GM18873 (cell line): ENCODE measurements around the gene ECT2.
A peak's percentile ranks its signal among the peaks of the same experiment; 100 is the strongest.
"Not testable (repeated sequence)": the region's sequence is repeated elsewhere in the genome, so short reads cannot be mapped to it uniquely, and the experiment has no call there.

ENCODE experiments used
- ATAC-seq: cut with Tn5 transposase; IDR thresholded peaks from one replicate; pipeline ENCODE4 v1.9.1; 2021; ENCODE audit warnings: mild to moderate bottlenecking, moderate library complexity, moderate number of reproducible peaks; ENCODE audit not compliant: unreplicated experiment, low FRiP score

ECT2 gene

GRCh38 chr3:172750368-172751174 is at the start of gene ECT2:
Gene ECT2 (plus strand): TSS chr3:172750726. CDS start chr3:172754531, 3,805 bp downstream.
- ATAC-seq = peak; percentile 98

GRCh38 chr3:172700936-172701455 is 49.5 kb upstream of the ECT2 start:
- ATAC-seq = no peak

DNA sequence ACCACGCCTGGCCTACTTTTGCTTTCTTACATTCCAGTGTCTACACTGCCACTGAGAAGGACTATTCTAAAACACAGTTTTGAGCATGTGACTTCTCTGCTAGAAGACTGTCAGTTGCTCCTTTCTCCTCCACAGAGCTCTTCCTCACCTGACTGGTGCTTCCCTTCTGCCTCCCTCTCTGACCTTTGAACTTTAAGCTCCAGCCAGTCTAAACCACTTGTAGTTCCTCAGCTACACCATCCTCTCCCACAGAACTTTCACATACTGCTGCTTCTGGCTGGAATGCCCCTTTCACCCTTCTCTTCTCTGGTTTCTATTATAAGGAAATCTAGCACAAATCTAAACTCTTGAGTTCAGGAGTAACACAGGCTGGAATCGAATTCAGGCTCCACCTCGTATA is 48.8 kb upstream of the ECT2 start:
- no peak for ATAC-seq

GRCh38 chr3:172702256-172702655 is 48.3 kb upstream of the ECT2 start:
- no peak for ATAC-seq

DNA sequence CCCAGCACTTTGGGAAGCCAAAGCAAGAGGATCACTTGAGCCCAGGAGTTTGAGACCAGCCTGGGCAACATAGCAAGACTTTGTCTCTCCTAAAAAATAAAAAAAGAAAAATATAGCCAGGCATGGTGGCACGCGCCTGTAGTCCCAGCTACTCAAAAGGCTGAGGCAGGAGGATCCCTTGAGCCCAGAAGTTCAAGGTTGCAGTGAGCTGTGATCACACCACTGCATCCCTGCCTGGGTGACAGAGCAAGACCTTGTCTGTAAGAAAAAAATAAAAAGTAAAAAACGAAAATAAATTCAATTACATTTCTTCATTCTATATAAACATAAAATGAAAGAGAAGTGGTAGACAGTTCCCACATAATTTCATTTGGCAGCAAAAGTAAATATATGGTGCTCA is 47.8 kb upstream of the ECT2 start:
- ATAC-seq = not testable (repeated sequence)

- ATAC-seq = no peak
Measured at GRCh38 chr3:172704001-172704400, 46.5 kb upstream of the ECT2 start.

DNA sequence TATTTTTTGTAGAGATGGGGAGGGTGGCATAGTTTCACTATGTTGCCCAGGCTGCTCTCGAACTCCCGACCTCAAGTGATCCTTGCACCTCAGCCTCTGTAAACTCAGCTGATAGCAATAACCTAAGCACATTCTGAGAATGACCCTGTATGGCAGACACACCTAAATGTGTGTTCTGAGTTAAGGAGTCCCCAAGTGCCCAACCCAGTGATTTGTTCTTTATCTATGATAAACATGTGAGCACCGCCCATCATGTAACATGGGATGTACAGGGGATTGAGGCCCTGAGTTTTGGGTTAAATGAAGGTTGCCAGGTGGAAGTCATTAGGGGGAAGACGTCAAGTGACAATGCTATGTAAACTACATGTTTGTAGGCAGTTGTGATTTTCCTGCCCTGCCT is 45.4 kb upstream of the ECT2 start:
- no peak for ATAC-seq

- no peak for ATAC-seq
Measured at GRCh38 chr3:172707030-172707429, 43.5 kb upstream of the ECT2 start.

- ATAC-seq = no peak
Measured at GRCh38 chr3:172707967-172708366, 42.6 kb upstream of the ECT2 start.

- ATAC-seq = no peak
Measured at GRCh38 chr3:172708921-172709773, 41.4 kb upstream of the ECT2 start.

- no peak for ATAC-seq
Measured at GRCh38 chr3:172709774-172710663, 40.5 kb upstream of the ECT2 start.

- ATAC-seq = peak; percentile 100
Measured at GRCh38 chr3:172710664-172711453, 39.7 kb upstream of the ECT2 start, which contains the start of gene NCEH1. Gene NCEH1 (minus strand): TSS chr3:172711067. CDS start chr3:172710984, 83 bp downstream.

DNA sequence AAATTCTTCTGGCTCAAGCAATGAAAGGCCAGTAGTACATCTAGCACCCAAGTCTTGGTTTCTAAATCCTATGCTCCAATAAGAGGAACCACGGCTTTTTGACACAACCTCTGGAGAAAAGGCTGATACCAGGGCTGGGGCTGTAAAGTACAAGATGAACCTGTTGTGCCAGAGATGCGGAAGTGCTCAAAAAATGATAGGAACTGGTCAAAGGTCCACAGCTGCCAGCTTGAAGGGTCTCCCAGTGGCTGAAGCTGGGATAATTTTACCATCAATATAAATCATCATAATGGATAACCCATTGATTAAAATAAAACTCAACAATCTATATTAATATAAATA is 39.1 kb upstream of the ECT2 start:
- no peak for ATAC-seq

GRCh38 chr3:172713316-172713715 is 37.2 kb upstream of the ECT2 start:
- ATAC-seq = no peak

DNA sequence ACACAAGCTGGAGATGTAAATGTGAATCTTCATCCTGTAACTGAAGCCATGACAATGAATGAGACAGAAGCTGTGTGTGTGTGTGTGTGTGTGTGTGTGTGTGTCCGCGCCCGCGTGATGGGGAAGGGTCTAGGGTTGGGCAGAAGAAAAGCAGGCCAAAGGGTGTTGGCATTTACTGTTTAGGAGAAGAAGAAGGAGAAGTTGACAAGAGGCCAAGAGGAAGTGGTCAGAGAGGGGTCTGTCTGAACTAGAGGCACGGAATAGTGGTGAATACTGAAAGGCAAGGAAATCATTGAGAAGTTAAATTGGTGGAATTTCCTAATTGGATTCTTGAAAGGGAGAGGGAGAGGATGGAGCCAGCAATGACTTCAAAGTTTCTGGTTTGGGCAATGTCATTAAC is 34.0 kb upstream of the ECT2 start:
- no peak for ATAC-seq

GRCh38 chr3:172717493-172718088 is 32.9 kb upstream of the ECT2 start:
- no peak for ATAC-seq

DNA sequence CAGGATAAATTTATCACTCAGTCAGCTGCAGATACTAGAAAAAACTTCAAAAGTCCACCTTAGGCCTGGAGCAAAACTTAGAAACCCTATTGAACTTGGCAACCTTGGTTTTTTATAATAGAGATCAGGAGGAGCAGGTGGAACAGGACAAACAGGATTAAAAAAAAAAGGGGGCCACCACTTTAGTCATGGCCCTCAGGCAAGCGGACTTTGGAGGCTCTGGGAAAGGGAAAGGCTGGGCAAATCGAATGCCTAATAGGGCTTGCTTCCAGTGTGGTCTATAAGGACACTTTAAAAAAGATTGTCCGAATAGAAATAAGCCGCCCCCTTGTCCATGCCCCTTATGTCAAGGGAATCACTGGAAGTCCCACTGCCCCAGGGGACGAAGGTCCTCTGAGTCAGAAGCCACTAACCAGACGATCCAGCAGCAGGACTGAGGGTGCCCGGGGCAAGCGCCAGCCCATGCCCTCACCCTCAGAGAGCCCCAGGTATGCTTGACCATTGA is 27.9 kb upstream of the ECT2 start:
- ATAC-seq = not testable (repeated sequence)

DNA sequence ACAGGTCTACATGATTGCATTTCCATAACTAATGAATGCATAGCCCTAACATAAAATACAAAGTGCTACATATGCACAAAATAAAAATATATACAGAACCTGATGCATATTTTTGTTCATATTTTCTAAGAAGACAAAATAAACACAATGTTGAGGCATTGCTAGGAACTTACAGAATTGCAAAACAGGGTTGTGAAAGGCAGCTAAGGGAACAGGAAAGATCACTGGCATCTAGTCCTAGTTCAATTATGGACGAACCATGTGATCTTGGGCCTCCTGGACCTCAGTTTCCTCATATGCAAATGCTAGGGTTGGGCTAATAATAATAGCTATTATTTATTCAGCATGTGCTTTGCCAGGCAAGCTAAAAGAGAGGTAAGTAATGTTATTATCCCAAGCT is 24.1 kb upstream of the ECT2 start:
- ATAC-seq = no peak

DNA sequence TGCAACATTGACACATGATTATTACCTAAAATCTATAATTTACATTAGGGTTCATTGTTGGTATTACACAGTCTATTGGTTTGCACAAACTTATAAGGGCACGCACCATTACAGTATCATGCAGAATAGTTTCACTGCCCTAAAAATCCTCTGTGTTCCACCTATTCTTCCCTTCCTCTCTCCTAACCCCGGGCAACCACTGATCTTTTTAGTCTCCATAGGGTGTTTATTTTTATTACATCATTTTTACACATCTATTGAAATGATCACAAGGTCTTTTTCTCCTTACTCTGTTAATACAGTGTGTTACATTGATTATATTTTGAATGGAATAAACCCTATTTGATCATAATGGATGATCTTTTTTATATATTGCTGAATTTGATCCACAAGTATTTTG is 15.5 kb upstream of the ECT2 start:
- ATAC-seq = no peak
